Measurements from ENCODE around the gene DHRS13. TPM values are rescaled to one million over a fixed set of nuclear protein-coding genes. Genes with fewer than 3 reads are reported as not detected.

The DHRS13 gene
- total RNA-seq, 4 donors from 2014 or later: 15.1 to 26.8 (median 20.2) TPM

DNA sequence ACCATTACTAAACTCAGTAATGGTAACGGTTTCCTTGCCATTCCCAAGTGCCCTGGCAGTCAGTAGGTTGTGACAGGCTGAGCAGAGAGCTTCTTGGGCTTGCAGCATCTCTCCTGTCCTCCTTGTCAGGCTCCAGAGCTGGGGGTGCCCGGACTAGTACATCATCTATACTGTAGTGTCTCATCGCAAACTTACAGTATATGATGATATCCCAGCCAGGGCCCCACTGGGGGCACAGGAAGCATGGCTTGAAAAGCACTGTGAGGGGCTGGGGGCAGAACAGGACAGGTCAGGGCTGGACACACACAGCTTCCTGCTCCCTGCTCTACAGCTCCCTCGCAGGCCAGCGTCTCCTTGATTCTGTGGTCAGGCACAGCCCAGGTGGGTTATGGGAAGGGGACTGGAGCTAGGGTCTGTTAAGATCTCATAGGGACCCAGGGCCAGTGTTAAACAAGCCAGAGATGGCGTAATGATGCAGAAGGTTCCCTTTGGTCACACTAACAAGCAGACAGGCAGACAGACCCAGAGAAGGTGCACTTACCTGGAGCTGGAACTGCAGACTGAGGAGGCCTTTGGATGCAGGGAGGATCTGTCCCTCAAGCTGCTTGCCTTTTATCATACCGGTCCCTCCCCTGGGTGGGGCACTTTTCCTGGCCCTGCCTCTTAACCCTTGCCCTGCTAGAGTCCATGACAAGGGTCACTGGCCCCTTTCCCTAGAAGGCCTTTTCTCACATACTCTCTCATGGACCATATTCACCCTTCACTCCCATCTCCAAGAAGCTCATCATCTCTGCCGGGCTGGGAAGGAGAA, 41.3 kb downstream of the DHRS13 start:
- no peaks in the 10 kb centered on the region for H3K9me3 ChIP-seq
- H3K27ac ChIP-seq: no peak overlapping the region
- 68% methylated on average over 7 of the region's 8 CpGs for WGBS
- TF ChIP-seq POLR2AphosphoS5 (IDR thresholded peaks at IDR 0.05) (no peak), POLR2A (IDR thresholded peaks at IDR 0.05) (no peak)
- H3K4me3 ChIP-seq: no peak overlapping the region
- peaks cover 51% of the 10 kb centered on the region for H3K36me3 ChIP-seq
- H3K4me1 ChIP-seq: no peaks in the 10 kb centered on the region
- H3K27me3 ChIP-seq: no peaks in the 10 kb centered on the region
- no peak for DNase-seq (ENCODE audit: low spot score in 2 of 2)

DNA sequence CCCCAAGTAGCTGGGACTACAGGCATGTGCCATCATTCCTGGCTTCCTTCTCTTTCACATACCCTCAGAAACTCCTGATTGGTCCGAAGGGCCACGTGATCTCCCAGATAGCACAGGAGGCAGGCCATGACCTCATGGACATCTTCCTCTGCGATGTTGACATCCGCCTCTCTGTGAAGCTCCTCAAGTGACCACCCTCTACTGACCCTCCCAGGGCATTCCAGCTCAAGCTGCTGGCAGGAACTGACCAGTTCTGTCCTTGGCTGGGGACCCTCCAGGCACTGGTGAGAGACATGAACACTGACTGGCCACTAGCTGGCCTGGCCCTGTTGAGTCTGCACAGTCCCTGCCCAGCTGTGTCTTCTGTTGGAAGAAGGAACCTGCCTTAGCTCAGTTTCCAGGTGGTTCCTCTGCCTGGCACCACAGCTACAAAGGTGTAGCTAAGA, 42.5 kb downstream of the DHRS13 start:
- H3K27me3 ChIP-seq: no peaks in the 10 kb centered on the region
- no peak overlapping the region for H3K4me3 ChIP-seq
- H3K4me1 ChIP-seq: peaks cover 6% of the 10 kb centered on the region
- WGBS: 90% methylated on average over 4 of the region's 4 CpGs
- no peak for DNase-seq (ENCODE audit: low spot score in 2 of 2)
- H3K36me3 ChIP-seq: peaks cover 57% of the 10 kb centered on the region
- no peaks in the 10 kb centered on the region for H3K9me3 ChIP-seq
- no peak overlapping the region for H3K27ac ChIP-seq
- TF ChIP-seq CTCF (IDR thresholded peaks at IDR 0.05) (no peak), POLR2A (IDR thresholded peaks at IDR 0.05) (no peak), POLR2AphosphoS5 (IDR thresholded peaks at IDR 0.05) (no peak), EP300 (IDR thresholded peaks at IDR 0.05) (no peak)

GRCh38 chr17:28858801-28859355, 44.0 kb downstream of the DHRS13 start:
- H3K27me3 ChIP-seq: no peaks in the 10 kb centered on the region
- no peak overlapping the region for H3K4me3 ChIP-seq
- H3K36me3 ChIP-seq: peaks cover 57% of the 10 kb centered on the region
- no peaks in the 10 kb centered on the region for H3K9me3 ChIP-seq
- no peak for DNase-seq (ENCODE audit: low spot score in 2 of 2)
- 43% methylated on average over 2 of the region's 2 CpGs for WGBS
- H3K27ac ChIP-seq: no peak overlapping the region
- H3K4me1 ChIP-seq: peaks cover 16% of the 10 kb centered on the region
- TF ChIP-seq POLR2A (IDR thresholded peaks at IDR 0.05): no peak
- no peak for TF ChIP-seq EP300 (IDR thresholded peaks at IDR 0.05)
- TF ChIP-seq CTCF (IDR thresholded peaks at IDR 0.05): no peak
- TF ChIP-seq POLR2AphosphoS5 (IDR thresholded peaks at IDR 0.05): no peak

GRCh38 chr17:28857905-28858800, 44.7 kb downstream of the DHRS13 start:
- no peak for DNase-seq (ENCODE audit: low spot score in 2 of 2)
- Histone ChIP-seq H3K9me3 (no peaks in the 10 kb centered on the region), H3K4me3 (no peak overlapping the region), H3K4me1 (peaks cover 16% of the 10 kb centered on the region), H3K27me3 (no peaks in the 10 kb centered on the region), H3K36me3 (peaks cover 57% of the 10 kb centered on the region), H3K27ac (no peak overlapping the region)
- WGBS: 89% methylated on average over 3 of the region's 3 CpGs
- TF ChIP-seq CTCF (IDR thresholded peaks at IDR 0.05) (no peak), POLR2A (IDR thresholded peaks at IDR 0.05) (no peak), POLR2AphosphoS5 (IDR thresholded peaks at IDR 0.05) (no peak), EP300 (IDR thresholded peaks at IDR 0.05) (no peak)

- Histone ChIP-seq H3K4me1 (peaks cover 16% of the 10 kb centered on the region), H3K36me3 (peaks cover 51% of the 10 kb centered on the region), H3K4me3 (no peak overlapping the region), H3K9me3 (no peaks in the 10 kb centered on the region), H3K27me3 (no peaks in the 10 kb centered on the region), H3K27ac (no peak overlapping the region)
- 98% methylated on average over 5 of the region's 5 CpGs for WGBS
- no peak for DNase-seq (ENCODE audit: low spot score in 2 of 2)
- TF ChIP-seq POLR2AphosphoS5 (IDR thresholded peaks at IDR 0.05): no peak
- no peak for TF ChIP-seq CTCF (IDR thresholded peaks at IDR 0.05)
- TF ChIP-seq POLR2A (IDR thresholded peaks at IDR 0.05): no peak
- no peak for TF ChIP-seq EP300 (IDR thresholded peaks at IDR 0.05)
Observed at GRCh38 chr17:28856028-28856574, 46.8 kb downstream of the DHRS13 start.
